ENCODE measurements around the gene UBL3.

Gene UBL3

DNA sequence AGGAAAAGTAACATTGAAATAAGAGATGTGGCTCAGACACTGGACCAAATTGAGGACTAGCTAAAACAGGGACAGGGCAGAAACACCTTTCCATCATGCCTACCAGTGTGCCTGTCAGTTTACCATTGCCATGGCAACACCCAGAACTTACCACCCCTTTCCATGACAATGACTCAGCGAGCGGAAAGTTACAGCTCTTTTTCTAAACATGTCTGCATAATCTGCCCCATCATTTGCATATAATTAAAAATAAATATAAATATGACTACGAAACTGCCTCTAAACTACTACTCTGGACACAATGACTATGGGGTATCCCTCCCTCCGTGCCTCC lies 96.0 kb downstream of the UBL3 start:
- H4K20me1 ChIP-seq (ENCODE audit: insufficient read depth): no peaks in the 10 kb centered on the region
- H3K27me3 ChIP-seq (ENCODE audit: insufficient read depth, low read depth): no peaks in the 10 kb centered on the region
- H3K9ac ChIP-seq: no peak overlapping the region
- TF ChIP-seq, protein P1, sequence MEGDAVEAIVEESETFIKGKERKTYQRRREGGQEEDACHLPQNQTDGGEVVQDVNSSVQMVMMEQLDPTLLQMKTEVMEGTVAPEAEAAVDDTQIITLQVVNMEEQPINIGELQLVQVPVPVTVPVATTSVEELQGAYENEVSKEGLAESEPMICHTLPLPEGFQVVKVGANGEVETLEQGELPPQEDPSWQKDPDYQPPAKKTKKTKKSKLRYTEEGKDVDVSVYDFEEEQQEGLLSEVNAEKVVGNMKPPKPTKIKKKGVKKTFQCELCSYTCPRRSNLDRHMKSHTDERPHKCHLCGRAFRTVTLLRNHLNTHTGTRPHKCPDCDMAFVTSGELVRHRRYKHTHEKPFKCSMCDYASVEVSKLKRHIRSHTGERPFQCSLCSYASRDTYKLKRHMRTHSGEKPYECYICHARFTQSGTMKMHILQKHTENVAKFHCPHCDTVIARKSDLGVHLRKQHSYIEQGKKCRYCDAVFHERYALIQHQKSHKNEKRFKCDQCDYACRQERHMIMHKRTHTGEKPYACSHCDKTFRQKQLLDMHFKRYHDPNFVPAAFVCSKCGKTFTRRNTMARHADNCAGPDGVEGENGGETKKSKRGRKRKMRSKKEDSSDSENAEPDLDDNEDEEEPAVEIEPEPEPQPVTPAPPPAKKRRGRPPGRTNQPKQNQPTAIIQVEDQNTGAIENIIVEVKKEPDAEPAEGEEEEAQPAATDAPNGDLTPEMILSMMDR (conservative IDR thresholded peaks at IDR 0.05; ENCODE audit: low read depth, low read length): no peak
- no peaks in the 10 kb centered on the region for H3K79me2 ChIP-seq (ENCODE audit: insufficient read depth, low read depth)
- H3K4me2 ChIP-seq: no peak overlapping the region
- no peaks in the 10 kb centered on the region for H3K36me3 ChIP-seq (ENCODE audit: insufficient read depth)
- H2AFZ ChIP-seq (ENCODE audit: low read depth): no peak overlapping the region
- H3K4me1 ChIP-seq (ENCODE audit: low read depth, poor library complexity, severe bottlenecking): peaks cover 12% of the 10 kb centered on the region
- H3K27ac ChIP-seq: no peak overlapping the region
- no peak overlapping the region for H3K4me3 ChIP-seq (IDR thresholded peaks at IDR 0.05; ENCODE audit: insufficient read depth, low read depth, low read length)

DNA sequence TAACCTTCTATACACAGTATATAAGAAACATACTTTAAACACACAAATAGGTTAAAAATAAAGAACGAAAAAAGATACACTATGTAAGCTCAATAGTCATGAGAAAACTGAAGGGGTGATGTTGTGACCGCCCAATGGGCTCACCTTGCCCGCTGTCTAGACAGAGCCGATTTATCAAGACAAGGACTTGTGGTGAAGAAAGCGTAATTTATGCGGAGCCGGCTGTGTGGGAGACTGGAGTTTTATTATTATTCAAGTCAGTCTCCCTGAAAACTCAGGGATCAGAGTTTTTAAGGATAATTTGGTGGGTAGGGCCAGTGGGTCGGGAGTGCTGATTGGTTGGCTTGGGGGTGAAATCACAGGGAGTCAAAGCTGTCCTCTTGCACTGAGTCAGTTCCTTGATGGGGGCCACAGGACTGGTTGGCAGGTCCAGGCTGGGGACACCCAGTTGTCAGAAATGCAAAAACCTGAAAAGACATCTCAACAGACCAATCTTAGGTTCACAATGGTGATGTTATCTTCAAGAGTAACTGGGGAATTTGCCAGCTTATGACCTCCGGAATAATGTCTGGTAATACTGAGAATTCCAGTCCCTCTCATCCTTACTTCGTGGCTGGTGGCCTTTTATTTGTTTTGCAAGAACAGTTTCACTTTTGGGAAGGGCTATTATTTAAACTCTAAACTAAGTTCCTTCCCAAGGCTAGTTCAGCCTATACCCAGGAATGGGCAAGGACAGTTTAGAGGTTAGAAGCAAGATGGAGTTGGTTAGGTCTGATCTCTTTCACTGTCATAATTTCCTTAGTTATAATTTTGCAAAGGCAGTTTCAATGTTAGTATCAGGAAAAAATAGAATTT lies 96.6 kb downstream of the UBL3 start:
- TF ChIP-seq, protein P1 (conservative IDR thresholded peaks at IDR 0.05; ENCODE audit: low read depth, low read length): no peak
- H3K27ac ChIP-seq: no peak overlapping the region
- peaks cover 6% of the 10 kb centered on the region for H3K4me1 ChIP-seq (ENCODE audit: low read depth, poor library complexity, severe bottlenecking)
- H3K27me3 ChIP-seq (ENCODE audit: insufficient read depth, low read depth): no peaks in the 10 kb centered on the region
- H4K20me1 ChIP-seq (ENCODE audit: insufficient read depth): no peaks in the 10 kb centered on the region
- H2AFZ ChIP-seq (ENCODE audit: low read depth): no peak overlapping the region
- H3K9ac ChIP-seq: no peak overlapping the region
- no peak overlapping the region for H3K4me3 ChIP-seq (IDR thresholded peaks at IDR 0.05; ENCODE audit: insufficient read depth, low read depth, low read length)
- H3K4me2 ChIP-seq: no peak overlapping the region
- H3K36me3 ChIP-seq (ENCODE audit: insufficient read depth): no peaks in the 10 kb centered on the region
- H3K79me2 ChIP-seq (ENCODE audit: insufficient read depth, low read depth): no peaks in the 10 kb centered on the region

DNA sequence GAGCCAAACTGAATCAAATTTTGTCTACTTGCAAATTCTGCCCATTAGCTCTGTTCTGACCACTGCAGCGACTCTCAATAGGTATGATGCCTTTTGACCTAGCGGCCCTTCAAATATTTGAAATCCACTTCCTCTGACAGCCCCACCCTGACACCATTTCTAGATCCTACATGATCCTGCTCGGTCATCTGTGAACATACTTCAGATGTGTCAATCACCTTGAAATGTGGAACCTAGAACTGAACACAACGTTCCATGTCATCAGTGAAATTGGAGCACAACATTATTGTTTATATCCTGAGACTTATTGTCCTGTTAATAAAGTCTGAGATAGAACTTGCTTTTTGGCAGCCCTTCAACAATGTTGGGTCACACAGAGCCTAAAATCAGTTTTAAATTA lies 98.2 kb downstream of the UBL3 start:
- Histone ChIP-seq H3K4me2 (no peak overlapping the region), H3K27me3 (ENCODE audit: insufficient read depth, low read depth) (no peaks in the 10 kb centered on the region), H3K4me3 (IDR thresholded peaks at IDR 0.05; ENCODE audit: insufficient read depth, low read depth, low read length) (no peak overlapping the region), H3K79me2 (ENCODE audit: insufficient read depth, low read depth) (no peaks in the 10 kb centered on the region), H3K27ac (no peak overlapping the region), H3K9ac (no peak overlapping the region), H3K36me3 (ENCODE audit: insufficient read depth) (no peaks in the 10 kb centered on the region), H3K4me1 (ENCODE audit: low read depth, poor library complexity, severe bottlenecking) (no peaks in the 10 kb centered on the region), H4K20me1 (ENCODE audit: insufficient read depth) (no peaks in the 10 kb centered on the region), H2AFZ (ENCODE audit: low read depth) (no peak overlapping the region)
- TF ChIP-seq, protein P1 (conservative IDR thresholded peaks at IDR 0.05; ENCODE audit: low read depth, low read length): no peak

DNA sequence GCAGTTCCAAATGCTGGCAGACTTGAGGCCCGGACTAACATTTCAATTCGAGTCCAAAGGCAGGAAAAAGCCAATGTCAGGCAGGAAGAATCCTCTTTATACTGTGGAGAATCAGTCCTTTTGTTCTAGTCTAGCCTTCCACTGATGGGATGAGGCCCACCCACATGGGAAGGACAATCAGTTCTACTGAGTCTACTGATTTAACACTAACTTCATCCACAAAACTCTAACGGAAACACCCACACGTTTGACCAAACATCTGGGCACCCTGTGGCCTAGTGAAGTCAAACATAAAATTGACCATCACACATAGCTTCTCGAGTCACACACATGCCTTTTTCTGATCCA lies 100.3 kb downstream of the UBL3 start:
- H3K9ac ChIP-seq: no peak overlapping the region
- H3K27me3 ChIP-seq (ENCODE audit: insufficient read depth, low read depth): no peaks in the 10 kb centered on the region
- no peak overlapping the region for H3K4me3 ChIP-seq (IDR thresholded peaks at IDR 0.05; ENCODE audit: insufficient read depth, low read depth, low read length)
- TF ChIP-seq, protein P1 (conservative IDR thresholded peaks at IDR 0.05; ENCODE audit: low read depth, low read length): no peak
- no peaks in the 10 kb centered on the region for H3K79me2 ChIP-seq (ENCODE audit: insufficient read depth, low read depth)
- no peak overlapping the region for H2AFZ ChIP-seq (ENCODE audit: low read depth)
- no peaks in the 10 kb centered on the region for H3K4me1 ChIP-seq (ENCODE audit: low read depth, poor library complexity, severe bottlenecking)
- no peaks in the 10 kb centered on the region for H3K36me3 ChIP-seq (ENCODE audit: insufficient read depth)
- H4K20me1 ChIP-seq (ENCODE audit: insufficient read depth): no peaks in the 10 kb centered on the region
- no peak overlapping the region for H3K27ac ChIP-seq
- no peak overlapping the region for H3K4me2 ChIP-seq

Measured in KMS-11 (cell line).